NCI-H128 (cell line): ENCODE measurements around the gene CDCP2.
"Not testable (repeated sequence)": the region's sequence is repeated elsewhere in the genome, so short reads cannot be mapped to it uniquely, and the experiment has no call there.

ENCODE experiments used
- DNase-seq: peaks from one replicate; lab custom pipeline; 2025; ENCODE audit not compliant: unreplicated experiment; lab: John Stamatoyannopoulos, UW

Gene CDCP2

GRCh38 chr1:54094730-54095105 is 58.1 kb downstream of the CDCP2 start:
- not testable (repeated sequence) for DNase-seq

- no peak for DNase-seq
Measured at GRCh38 chr1:54094001-54094729, 58.6 kb downstream of the CDCP2 start.

DNA sequence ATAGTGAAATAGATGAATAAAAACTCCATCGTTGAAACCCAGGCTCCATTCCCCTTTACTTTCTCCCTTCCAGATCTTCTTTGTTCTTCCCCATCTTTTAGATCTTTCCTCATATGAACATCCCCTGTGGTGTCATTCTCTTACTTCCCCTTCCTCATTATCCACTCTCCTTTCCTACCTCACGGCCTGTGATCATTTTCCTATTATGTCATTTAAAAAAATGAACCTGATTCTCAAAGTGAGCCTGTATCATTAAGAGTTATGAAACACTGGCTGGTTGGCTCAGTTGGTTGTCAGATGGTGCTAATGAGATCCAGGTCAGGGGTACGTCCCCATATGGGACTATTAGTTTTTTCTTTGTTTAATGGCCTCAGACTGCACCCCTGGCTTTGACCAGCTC is 61.1 kb downstream of the CDCP2 start:
- no peak for DNase-seq

DNA sequence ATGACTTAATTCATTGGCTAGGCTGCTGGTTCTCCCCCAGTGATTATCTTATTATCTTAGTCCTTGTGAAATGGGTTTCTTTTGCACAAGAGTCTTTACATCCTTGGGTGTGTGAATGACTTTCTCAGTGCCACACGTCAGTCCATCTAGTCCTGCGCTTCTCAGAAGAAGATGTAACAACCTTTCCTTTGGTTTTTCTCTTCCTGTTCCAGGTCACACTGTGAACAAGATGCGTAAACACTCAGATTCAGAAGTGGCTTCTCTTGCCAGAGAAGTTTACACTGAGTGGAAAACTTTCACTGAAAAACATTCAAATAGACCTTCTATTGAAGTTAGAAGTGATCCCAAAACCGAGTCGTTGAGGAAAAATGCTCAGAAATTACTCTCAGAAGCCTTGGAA is 64.4 kb downstream of the CDCP2 start:
- DNase-seq = no peak

DNA sequence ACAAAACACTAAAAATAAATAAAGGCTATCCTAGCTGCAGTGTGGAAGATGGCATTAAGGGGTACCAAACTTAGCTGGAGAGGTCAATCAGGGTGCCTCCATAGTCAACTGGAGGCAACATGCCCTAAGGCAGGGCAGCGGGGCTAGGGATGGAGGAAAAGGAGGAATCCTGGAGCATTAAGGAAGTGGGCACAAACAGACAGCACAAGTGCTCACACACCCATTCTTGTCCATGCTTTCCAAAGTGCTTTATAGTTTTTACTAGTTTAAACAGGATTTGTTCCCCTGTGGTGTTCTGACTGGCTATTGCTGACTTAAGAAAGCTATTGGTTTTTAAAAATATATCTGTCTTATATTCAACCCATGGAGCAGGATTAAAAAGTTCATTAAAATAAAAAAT is 66.0 kb downstream of the CDCP2 start:
- no peak for DNase-seq

- no peak for DNase-seq
Measured at GRCh38 chr1:54084794-54085193, 68.0 kb downstream of the CDCP2 start.
